OCI-LY1 (cell line): ENCODE results near the gene DGKB.

Experiments used
- H2AFZ ChIP-seq: fragments of 200-600 bp; sonication (generic), shearing (Covaris generic); 2 replicates; pipeline ENCODE4 v1.6.0; 2014; ENCODE audit warnings: antibody characterized with exemption, mild to moderate bottlenecking, low read length
- H3F3A ChIP-seq: fragments of 200-600 bp; sonication (generic), shearing (Covaris generic); 2 replicates; pipeline ENCODE4 v1.6.0; 2014; ENCODE audit warnings: mild to moderate bottlenecking, antibody characterized with exemption, low read length, moderate library complexity; ENCODE audit not compliant: insufficient read depth
- H3K27ac ChIP-seq: fragments of 200-600 bp; sonication (generic); 2 replicates; pipeline ENCODE4 v1.5.1; 2014; ENCODE audit warnings: low read length, mixed run types, mild to moderate bottlenecking, low read depth; ENCODE audit not compliant: poor library complexity, severe bottlenecking
- H3K27me3 ChIP-seq: fragments of 200-600 bp; sonication (generic); 2 replicates; pipeline ENCODE4 v1.6.0; 2014; ENCODE audit warnings: antibody characterized with exemption, mild to moderate bottlenecking, low read length, moderate library complexity; ENCODE audit not compliant: insufficient read depth
- H3K36me3 ChIP-seq: fragments of 200-600 bp; sonication (generic); 2 replicates; pipeline ENCODE4 v1.6.1; 2014; ENCODE audit warnings: mild to moderate bottlenecking, antibody characterized with exemption, low read length, moderate library complexity, mixed read lengths; ENCODE audit not compliant: insufficient read depth
- H3K4me1 ChIP-seq: fragments of 200-600 bp; sonication (generic); 2 replicates; pipeline ENCODE4 v1.5.1; 2014; ENCODE audit warnings: mild to moderate bottlenecking, low read length, moderate library complexity; ENCODE audit not compliant: insufficient read depth, severe bottlenecking
- H3K4me2 ChIP-seq: fragments of 200-600 bp; sonication (generic), shearing (Covaris generic); 2 replicates; pipeline ENCODE4 v1.6.1; 2014; ENCODE audit warnings: low read length
- H3K4me3 ChIP-seq: fragments of 200-600 bp; sonication (generic); 2 replicates; pipeline ENCODE4 v1.5.1; 2014; ENCODE audit warnings: low read length, low read depth, mild to moderate bottlenecking, mixed read lengths; ENCODE audit not compliant: poor library complexity, severe bottlenecking
- H3K79me2 ChIP-seq: fragments of 200-600 bp; shearing (Covaris generic); 2 replicates; pipeline ENCODE4 v1.6.1; 2016; ENCODE audit warnings: mixed run types, low read length, mixed read lengths; ENCODE audit not compliant: insufficient read depth
- H3K9ac ChIP-seq: fragments of 200-600 bp; sonication (generic), shearing (Covaris generic); 2 replicates; pipeline ENCODE4 v1.6.1; 2014; ENCODE audit warnings: mild to moderate bottlenecking, low read length, mixed read lengths
- H3K9me2 ChIP-seq: fragments of 200-600 bp; sonication (generic), shearing (Covaris generic); 2 replicates; pipeline ENCODE4 v1.6.1; 2014; ENCODE audit warnings: low read depth, mild to moderate bottlenecking, low read length, mixed read lengths
- H3K9me3 ChIP-seq: fragments of 200-600 bp; shearing (Covaris generic); 2 replicates; pipeline ENCODE4 v1.6.1; 2014; ENCODE audit warnings: low read length, mixed read lengths
- H4K20me1 ChIP-seq: fragments of 200-600 bp; sonication (generic), shearing (Covaris generic); 2 replicates; pipeline ENCODE4 v1.6.0; 2016; ENCODE audit warnings: mild to moderate bottlenecking, low read length; ENCODE audit not compliant: insufficient read depth
- CTCF ChIP-seq: fragments of 200-600 bp; sonication (generic), shearing (Covaris generic); IDR thresholded peaks from 2 replicates; pipeline ENCODE4 v1.5.1; 2017; ENCODE audit warnings: mild to moderate bottlenecking, antibody characterized with exemption, low read length, moderate library complexity, mixed read lengths
- EZH2 ChIP-seq: fragments of 200-600 bp; sonication (generic), shearing (Covaris generic); IDR thresholded peaks from 2 replicates; pipeline ENCODE4 v1.8.0; 2017; ENCODE audit warnings: borderline replicate concordance, mixed run types, mild to moderate bottlenecking, antibody characterized with exemption, low read length, moderate library complexity, mixed read lengths

DGKB gene

DNA sequence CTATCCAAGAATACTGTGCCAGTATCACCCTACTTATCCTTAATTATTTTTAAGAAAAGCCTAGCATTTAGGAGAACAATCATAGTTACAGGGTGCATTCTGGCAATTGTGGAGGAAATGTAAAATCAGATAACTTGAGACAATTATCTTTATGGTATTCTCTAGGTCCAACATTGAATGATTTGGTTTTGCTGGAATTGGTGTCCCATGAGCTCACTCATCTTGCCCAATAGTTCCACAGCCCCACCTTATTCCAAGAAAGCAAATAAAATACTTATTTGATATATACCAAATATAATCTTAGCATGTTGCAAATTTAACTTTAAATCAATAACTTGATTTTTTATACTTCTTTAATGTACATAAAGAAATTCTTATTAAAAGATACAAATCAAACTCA, 65.3 kb downstream of the DGKB start:
- Histone ChIP-seq H3K36me3 (no peaks in the 10 kb centered on the region), H2AFZ (no peak overlapping the region), H3K27me3 (no peaks in the 10 kb centered on the region), H3K9me3 (no peaks in the 10 kb centered on the region), H3K27ac (no peak overlapping the region), H3K9ac (no peak overlapping the region), H4K20me1 (no peaks in the 10 kb centered on the region), H3K4me1 (no peaks in the 10 kb centered on the region), H3K4me2 (no peak overlapping the region), H3K9me2 (no peaks in the 10 kb centered on the region), H3K79me2 (no peaks in the 10 kb centered on the region), H3K4me3 (no peak overlapping the region), H3F3A (no peaks in the 10 kb centered on the region)
- TF ChIP-seq EZH2 (no peak), CTCF (no peak)

GRCh38 chr7:14836571-14837189, 65.9 kb downstream of the DGKB start:
- Histone ChIP-seq H3K27me3 (no peaks in the 10 kb centered on the region), H3K27ac (no peak overlapping the region), H3F3A (no peaks in the 10 kb centered on the region), H3K4me1 (no peaks in the 10 kb centered on the region), H3K4me2 (no peak overlapping the region), H3K9me2 (no peaks in the 10 kb centered on the region), H3K4me3 (no peak overlapping the region), H3K36me3 (no peaks in the 10 kb centered on the region), H3K9ac (no peak overlapping the region), H3K9me3 (no peaks in the 10 kb centered on the region), H2AFZ (no peak overlapping the region), H4K20me1 (no peaks in the 10 kb centered on the region), H3K79me2 (no peaks in the 10 kb centered on the region)
- TF ChIP-seq CTCF (no peak), EZH2 (no peak)

GRCh38 chr7:14836006-14836405, 66.5 kb downstream of the DGKB start:
- no peak overlapping the region for H3K9ac ChIP-seq
- no peaks in the 10 kb centered on the region for H3K27me3 ChIP-seq
- TF ChIP-seq EZH2 (no peak), CTCF (no peak)
- H3K79me2 ChIP-seq = no peaks in the 10 kb centered on the region
- H2AFZ ChIP-seq = no peak overlapping the region
- no peaks in the 10 kb centered on the region for H3K9me2 ChIP-seq
- no peaks in the 10 kb centered on the region for H4K20me1 ChIP-seq
- no peak overlapping the region for H3K4me3 ChIP-seq
- H3F3A ChIP-seq = no peaks in the 10 kb centered on the region
- no peaks in the 10 kb centered on the region for H3K36me3 ChIP-seq
- H3K4me1 ChIP-seq = no peaks in the 10 kb centered on the region
- no peaks in the 10 kb centered on the region for H3K9me3 ChIP-seq
- H3K4me2 ChIP-seq = no peak overlapping the region
- no peak overlapping the region for H3K27ac ChIP-seq
